ENCODE results near the gene ZNF524.
A peak's percentile ranks its signal among the peaks of the same experiment; 100 is the strongest.
"Not testable (repeated sequence)": the region's sequence is repeated elsewhere in the genome, so short reads cannot be mapped to it uniquely, and the experiment has no call there.

Gene ZNF524

DNA sequence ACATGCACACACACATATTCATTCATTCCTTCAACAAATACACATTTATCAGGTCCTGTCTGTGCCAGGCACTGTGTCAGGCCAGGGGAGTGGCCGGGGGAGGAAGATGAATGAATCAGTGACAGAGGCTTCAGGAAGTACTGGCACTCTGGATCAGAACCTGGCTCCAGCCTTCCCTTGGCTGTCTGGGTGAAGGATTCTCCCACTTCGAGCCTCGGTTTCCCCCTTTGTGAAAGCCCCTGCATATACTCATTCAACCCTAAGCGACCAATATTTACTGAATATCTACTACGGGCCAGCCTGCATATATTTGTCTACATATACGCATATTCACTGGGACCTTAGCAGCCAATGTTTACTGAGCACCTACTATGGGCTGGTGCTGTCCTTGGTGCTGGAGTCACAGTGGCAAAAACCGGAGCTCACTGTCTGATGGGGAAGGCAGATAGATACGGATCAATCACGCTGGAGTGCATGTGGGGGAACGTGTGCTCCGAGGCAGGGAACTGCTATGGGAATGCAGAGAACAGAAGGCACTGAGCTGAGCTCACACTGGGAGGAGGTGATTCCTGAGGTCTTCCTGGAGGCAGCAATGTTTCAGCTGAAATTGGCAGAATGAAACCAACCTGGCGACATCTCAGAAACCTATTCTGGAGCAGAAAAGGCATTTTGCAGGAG is 18.8 kb upstream of the ZNF524 start:
- DNase-seq (ENCODE audit: low read depth) = no peak

DNA sequence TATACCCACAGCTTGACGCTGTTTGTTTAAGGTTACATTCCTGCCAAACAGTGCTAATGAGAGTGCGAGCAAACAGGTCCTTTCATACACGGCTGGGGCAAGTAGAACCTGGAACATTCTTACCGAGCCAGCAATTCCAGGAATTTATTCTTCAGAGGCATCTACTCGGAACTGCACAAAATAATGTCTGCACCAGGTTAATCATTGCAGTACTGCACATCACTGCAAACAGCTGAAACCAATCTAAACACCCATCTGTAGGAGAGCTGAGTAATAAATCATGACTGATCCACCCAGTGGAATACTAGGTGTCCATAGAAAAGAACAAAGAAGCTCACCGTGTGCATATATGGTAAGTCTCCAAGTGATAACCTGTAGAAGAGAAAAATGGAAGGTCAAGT is 18.3 kb upstream of the ZNF524 start:
- DNase-seq (ENCODE audit: low read depth) = no peak

GRCh38 chr19:55582284-55582683 is 17.8 kb upstream of the ZNF524 start:
- DNase-seq (ENCODE audit: low read depth) = not testable (repeated sequence)

GRCh38 chr19:55583897-55584296 is 16.2 kb upstream of the ZNF524 start:
- DNase-seq (ENCODE audit: low read depth) = not testable (repeated sequence)

GRCh38 chr19:55584871-55585270 is 15.2 kb upstream of the ZNF524 start:
- no peak for DNase-seq (ENCODE audit: low read depth)

GRCh38 chr19:55585658-55586339 is 14.3 kb upstream of the ZNF524 start:
- DNase-seq (ENCODE audit: low read depth) = peak; percentile 36

DNA sequence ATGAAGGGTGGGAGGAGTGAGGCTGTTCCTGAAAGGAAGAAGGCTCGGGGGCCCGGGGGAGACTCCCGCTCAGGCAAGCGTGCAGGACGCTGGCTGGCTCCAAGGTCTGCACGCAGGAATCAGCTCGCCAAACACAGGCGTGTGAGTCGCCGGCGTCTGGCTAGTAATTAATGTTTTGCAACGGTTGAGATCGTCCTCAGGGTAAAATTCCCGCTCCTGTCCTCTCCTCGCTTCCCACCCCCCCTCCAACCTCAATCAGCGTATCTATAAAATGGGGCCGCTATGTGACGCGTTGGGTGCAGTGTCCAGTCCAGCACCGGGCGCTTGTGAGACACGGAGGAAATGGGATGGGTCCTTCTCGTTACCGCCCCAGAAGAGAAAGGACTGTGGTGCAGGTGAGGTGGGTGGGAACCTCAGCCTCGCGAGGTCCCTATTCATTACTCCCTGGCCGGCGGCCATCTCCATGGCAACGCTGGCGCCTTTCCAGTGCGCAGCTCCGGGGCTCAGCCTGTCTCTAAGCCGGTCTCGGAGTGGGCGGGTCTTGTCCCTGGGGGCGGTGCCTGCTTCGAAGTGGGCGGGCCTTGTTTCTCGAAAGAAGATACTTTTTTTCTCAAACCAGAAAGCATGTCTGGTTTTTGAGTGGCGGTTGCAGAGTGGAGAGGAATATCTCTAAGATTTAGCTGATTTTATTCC is 13.0 kb upstream of the ZNF524 start:
- peak; percentile 67 for DNase-seq (ENCODE audit: low read depth)

GRCh38 chr19:55588738-55589137 is 11.3 kb upstream of the ZNF524 start:
- no peak for DNase-seq (ENCODE audit: low read depth)

DNA sequence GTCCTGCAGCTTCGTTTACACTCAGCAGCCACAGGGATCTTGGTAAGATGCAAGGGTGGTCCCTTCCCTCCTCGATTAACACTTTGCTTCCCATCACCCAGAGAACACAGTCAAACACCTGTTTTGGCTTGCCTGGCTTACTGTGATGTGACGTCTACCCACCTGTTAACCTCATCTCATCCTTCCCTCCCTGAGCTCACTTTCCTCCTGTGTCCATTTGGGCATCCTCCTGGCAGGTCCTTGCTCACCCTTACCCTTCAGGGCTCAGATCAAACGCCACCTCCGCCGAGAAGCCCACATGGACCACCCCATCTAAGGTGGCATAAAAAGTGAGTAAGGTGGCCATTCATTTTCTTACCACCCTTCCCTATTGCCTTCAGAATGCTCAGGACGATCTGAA is 10.0 kb upstream of the ZNF524 start:
- DNase-seq (ENCODE audit: low read depth) = no peak

GRCh38 chr19:55590617-55591016 is 9.5 kb upstream of the ZNF524 start:
- no peak for DNase-seq (ENCODE audit: low read depth)

- no peak for DNase-seq (ENCODE audit: low read depth)
Observed at GRCh38 chr19:55591555-55591954, 8.5 kb upstream of the ZNF524 start.

- DNase-seq (ENCODE audit: low read depth) = no peak
Observed at GRCh38 chr19:55592391-55593090, 7.5 kb upstream of the ZNF524 start.

- DNase-seq (ENCODE audit: low read depth) = no peak
Observed at GRCh38 chr19:55593096-55593772, 6.9 kb upstream of the ZNF524 start.

GRCh38 chr19:55594996-55595545 is 5.0 kb upstream of the ZNF524 start:
- no peak for DNase-seq (ENCODE audit: low read depth)

DNA sequence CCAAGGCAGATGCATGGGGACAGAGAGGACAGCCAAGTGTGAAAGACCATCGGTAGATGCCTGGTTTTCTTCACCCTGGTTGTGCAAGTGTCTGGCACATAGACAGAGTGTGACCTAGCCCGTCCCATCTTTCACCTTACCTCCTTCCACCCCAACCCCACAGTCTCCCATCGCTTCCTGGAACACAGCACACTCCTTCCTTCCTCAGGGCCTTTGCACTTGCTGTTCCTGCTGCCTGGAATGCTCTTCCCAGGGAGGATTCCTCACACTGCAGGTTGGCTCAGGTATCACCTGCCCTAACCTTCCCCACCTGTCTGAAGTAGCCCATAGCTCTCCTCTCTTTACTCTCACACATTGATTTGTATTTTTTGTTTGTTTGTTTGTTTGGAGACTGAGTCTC is 3.8 kb upstream of the ZNF524 start:
- no peak for DNase-seq (ENCODE audit: low read depth)

DNA sequence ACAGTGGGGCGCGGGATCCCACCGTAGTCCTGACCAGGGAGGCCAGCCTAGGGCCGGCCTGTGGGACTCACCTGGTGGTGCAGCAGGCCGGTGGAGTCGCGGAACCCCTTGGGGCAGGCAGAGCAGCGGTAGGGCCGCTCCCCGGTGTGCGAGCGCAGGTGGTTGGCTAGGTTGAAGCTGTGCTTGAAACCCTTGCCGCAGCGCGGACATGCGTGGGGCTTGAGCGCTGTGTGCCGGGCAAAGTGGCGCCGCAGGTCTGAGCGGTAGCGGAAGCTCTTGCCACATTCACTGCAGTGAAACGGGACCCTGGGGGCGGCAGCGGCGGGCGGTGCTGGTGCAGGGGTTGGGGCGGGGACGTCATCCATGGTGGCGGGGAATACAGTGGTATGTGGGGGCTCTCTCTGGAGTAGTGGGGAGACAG is 2.6 kb upstream of the ZNF524 start:
- DNase-seq (ENCODE audit: low read depth) = no peak

DNA sequence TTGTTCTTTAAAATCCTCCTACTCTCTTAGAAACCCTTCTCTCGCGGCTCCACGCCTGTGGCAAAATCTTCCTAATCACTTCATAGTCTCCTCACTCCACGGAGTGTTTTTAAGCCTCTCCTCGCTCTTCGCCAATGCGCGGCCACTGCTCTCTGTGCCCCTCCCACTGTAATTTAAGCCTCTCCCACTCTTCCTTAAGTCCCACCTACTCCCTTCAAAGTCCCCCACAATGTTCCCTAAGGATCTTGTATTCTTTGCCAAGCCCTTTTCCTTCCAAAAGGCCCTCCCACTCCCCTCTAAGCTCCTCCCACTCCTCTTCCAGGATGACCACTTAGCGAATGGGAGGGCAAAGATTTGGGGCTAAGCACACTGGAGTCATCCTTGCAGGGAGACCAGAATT is 2.1 kb upstream of the ZNF524 start:
- DNase-seq (ENCODE audit: low read depth) = no peak

DNA sequence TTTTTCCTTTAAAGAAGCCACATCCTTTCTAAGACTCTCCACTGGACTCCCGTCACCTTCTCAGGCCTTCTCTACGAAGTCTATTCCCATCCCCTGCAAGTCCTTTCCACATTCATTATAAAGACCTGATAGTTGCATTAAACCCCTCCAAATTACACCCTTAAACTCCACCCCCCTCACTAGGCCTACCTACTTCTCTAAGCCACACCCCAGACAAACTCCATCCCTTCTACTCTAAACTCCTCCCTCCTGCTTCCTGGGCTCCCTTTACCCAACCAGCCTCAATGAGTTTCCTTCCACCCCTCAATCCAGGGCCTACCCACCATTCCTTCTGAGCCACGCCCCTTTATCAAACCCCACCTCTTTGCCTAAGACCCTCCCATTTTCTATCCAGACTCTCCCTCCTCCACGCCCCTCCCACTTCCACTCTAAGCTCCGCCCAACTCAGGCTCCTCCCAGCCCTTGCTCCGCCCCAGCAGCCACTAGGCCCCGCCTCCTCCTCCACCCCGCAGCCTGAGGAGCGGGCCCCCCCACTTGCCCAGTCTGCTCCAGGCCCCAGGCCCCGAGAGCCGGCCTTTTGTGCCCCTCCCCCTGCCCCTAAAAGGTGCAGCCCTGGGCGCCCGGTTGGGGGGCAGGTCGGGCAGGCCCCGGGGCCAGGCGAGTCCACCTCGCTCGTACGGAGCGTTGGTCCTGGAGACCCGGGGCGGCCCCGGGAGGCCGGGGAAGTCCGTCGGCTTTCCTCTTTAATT is 1.2 kb upstream of the ZNF524 start:
- peak; percentile 85 for DNase-seq (ENCODE audit: low read depth)

DNA sequence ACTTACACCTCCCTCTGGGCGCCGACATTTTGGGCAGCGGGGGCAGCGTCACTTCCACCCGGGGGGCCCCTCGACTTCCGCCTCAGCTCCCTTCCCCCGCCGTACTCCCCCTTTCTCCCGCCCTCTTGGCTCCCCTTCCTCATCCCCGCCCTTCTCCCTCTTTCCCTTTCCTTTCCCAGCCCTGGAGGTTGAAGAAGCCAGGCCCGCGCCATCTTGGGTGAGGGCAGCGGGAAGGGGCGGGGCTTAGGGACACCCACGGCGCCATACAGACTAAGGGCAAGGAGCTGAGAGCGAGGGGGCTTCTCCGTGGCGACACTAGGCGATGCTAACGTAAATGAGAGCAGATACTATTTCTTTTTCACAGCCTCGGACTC is 633 bp upstream of the ZNF524 start, which contains the start of gene FIZ1:
Gene FIZ1 (minus strand): TSS at position 50 of the 374 bp plus-strand sequence. CDS start 1,652 bp downstream, outside the sequence.
- peak; percentile 94 for DNase-seq (ENCODE audit: low read depth)

DNA sequence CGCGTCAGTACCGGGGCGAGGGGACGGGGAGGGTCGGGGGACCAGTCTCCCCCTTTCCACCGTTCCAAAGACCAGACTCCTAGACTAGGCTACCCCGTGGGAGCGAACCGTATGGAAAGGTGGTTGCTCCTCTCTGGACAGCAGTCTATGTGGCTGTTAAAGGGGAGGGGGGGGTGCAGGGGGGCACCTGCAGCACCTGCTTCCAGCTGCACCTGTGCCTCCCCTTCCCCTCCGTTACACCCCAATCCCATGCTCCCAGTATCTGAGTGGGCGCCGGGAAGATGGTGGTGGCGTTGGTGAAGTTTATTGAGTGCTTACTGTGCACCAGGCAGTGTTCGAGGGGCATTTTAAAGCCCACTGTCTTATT is 557 bp downstream of the ZNF524 start:
- no peak for DNase-seq (ENCODE audit: low read depth)

GRCh38 chr19:55601084-55601483 is 996 bp downstream of the ZNF524 start:
- DNase-seq (ENCODE audit: low read depth) = no peak

Measured in non-pigmented ciliary epithelial cell (primary cell).